ENCODE data around the gene AGRN.
"Not testable (repeated sequence)": the region's sequence is repeated elsewhere in the genome, so short reads cannot be mapped to it uniquely, and the experiment has no call there.

Gene AGRN

GRCh38 chr1:973459-974292, 46.2 kb upstream of the AGRN start:
- in situ Hi-C loops (cut with HindIII; ENCODE audit: low sequenced_read_pairs) = no loop called here
- H3K4me3 ChIP-seq (ENCODE audit: low read depth, low read length) = no peak overlapping the region
- TF ChIP-seq CTCF (IDR thresholded peaks at IDR 0.05; ENCODE audit: low read depth, low read length, missing control alignments) = no peak

GRCh38 chr1:974293-974640, 45.7 kb upstream of the AGRN start:
- H3K4me3 ChIP-seq (ENCODE audit: low read depth, low read length) = no peak overlapping the region
- DNase-seq (ENCODE audit: low read depth) = no peak
- TF ChIP-seq CTCF (IDR thresholded peaks at IDR 0.05; ENCODE audit: low read depth, low read length, missing control alignments) = no peak
- in situ Hi-C loops (cut with HindIII; ENCODE audit: low sequenced_read_pairs) = no loop called here

More at GRCh38 chr1:973459-974292, 46.2 kb upstream of the AGRN start:
- DNase-seq (ENCODE audit: low read depth) = no peak

- in situ Hi-C loops (cut with HindIII; ENCODE audit: low sequenced_read_pairs) = no loop called here
- no peak for DNase-seq (ENCODE audit: low read depth)
- TF ChIP-seq CTCF (IDR thresholded peaks at IDR 0.05; ENCODE audit: low read depth, low read length, missing control alignments) = no peak
- H3K4me3 ChIP-seq (ENCODE audit: low read depth, low read length) = no peak overlapping the region
These were observed 45.1 kb upstream of the AGRN start for GRCh38 chr1:974687-975328.

DNA sequence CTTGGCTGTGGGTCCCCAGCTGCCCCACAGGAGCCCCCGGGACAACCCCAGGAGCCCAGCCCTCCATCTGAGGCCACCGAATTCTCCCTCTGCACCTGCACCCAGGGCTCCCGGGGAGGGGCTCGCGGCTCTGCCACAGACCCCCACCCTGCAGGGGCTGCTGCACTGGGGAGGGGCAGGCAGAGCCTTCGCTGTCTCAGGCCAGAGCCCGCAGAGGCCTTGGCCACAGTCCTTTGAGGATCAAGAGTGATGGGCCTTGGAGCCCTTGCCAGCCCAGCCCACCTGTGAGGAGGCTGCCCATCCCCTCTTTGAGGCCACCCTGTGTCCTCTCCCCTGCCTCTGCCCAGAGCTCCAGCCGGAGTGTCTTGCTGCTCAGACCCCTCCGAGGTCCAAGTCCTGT, 44.6 kb upstream of the AGRN start:
- no peak overlapping the region for H3K4me3 ChIP-seq (ENCODE audit: low read depth, low read length)
- TF ChIP-seq CTCF (IDR thresholded peaks at IDR 0.05; ENCODE audit: low read depth, low read length, missing control alignments) = no peak

DNA sequence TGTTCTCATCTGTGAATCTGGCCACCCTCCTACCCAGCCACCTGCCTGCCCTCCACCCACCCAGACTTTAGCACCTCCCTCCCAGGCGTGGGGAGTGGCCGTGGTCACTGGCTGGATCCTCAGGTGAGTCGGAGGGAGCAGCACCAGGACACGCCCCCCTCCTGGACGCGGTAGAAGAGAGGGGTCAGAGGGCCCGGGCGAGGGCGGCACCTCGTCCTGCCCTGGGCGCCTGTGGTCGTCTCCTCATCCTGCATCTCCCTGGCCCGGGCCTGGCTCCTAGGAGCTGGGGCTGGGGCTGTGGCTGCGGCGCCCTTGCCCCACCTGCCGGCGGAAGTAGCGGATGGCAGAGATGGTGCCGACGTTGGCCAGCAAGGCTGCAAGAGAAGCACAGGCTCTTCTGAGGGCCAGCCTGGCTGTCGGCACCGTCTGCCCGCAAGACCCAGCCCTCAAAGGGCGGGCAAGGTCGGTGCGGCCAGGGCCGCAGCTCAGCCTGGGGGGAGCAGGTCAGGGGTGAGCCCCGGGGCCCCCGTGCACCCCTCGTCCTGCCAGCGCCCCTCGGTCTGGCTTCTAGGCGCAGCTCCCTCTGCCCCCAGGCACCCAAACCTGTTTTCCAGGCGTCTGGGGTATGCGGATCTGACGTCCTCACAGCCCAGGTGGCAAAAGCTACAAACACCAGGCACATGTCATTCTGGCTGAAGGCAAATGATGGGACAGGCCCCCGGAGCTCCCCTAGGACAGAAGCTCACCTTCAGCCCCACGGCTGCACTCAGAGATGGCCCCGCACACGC, 43.8 kb upstream of the AGRN start:
- peak; percentile 52 for TF ChIP-seq CTCF (IDR thresholded peaks at IDR 0.05; ENCODE audit: low read depth, low read length, missing control alignments)
- DNase-seq (ENCODE audit: low read depth) = no peak
- H3K4me3 ChIP-seq (ENCODE audit: low read depth, low read length) = no peak overlapping the region
- in situ Hi-C loops (cut with HindIII; ENCODE audit: low sequenced_read_pairs) = no loop called here

More for the DNA sequence above, 44.6 kb upstream of the AGRN start:
- no peak for DNase-seq (ENCODE audit: low read depth)
- in situ Hi-C loops (cut with HindIII; ENCODE audit: low sequenced_read_pairs) = no loop called here

DNA sequence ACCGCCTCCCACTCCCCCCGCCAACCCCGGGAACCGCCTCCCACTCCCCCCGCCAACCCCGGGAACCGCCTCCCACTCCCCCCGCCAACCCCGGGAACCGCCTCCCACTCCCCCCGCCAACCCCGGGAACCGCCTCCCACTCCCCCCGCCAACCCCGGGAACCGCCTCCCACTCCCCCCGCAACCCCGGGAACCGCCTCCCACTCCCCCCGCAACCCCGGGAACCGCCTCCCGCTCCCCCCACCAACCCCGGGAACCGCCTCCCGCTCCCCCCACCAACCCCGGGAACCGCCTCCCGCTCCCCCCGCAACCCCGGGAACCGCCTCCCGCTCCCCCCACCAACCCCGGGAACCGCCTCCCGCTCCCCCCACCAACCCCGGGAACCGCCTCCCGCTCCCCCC, 43.1 kb upstream of the AGRN start:
- H3K4me3 ChIP-seq (ENCODE audit: low read depth, low read length); in situ Hi-C loops (cut with HindIII; ENCODE audit: low sequenced_read_pairs); DNase-seq (ENCODE audit: low read depth): not testable (repeated sequence)

All from astrocyte of the cerebellum (primary cell).